OCI-LY7 (cell line): ENCODE measurements around the gene AFF3. TPM values are rescaled to one million over a fixed set of nuclear protein-coding genes. Genes with fewer than 3 reads are reported as not detected.

Experiments used
- BruUV-seq: library from RNA; stranded (reverse); fragments of 400-500 nt; replicated peaks from 2 replicates; lab custom pipeline; 2021; lab: Mats Ljungman, UMichigan
- CTCF ChIA-PET: fragments of 300-600 bp; sonication (Branson Sonifier 250); formaldehyde crosslinking; loops from one replicate; lab custom pipeline; 2022; ENCODE audit warnings: antibody characterized with exemption; ENCODE audit not compliant: unreplicated experiment; lab: Charles Lee
- POLR2A ChIA-PET: fragments of 300-600 bp; sonication (Branson Sonifier 250); formaldehyde crosslinking; loops from one replicate; lab custom pipeline; 2022; ENCODE audit warnings: antibody characterized with exemption; lab: Charles Lee
- DNase-seq: peaks from one replicate; pipeline ENCODE4 v3.0.0-alpha.2; 2015; ENCODE audit warnings: low spot score
- H2AFZ ChIP-seq: fragments of 200-600 bp; sonication (generic), shearing (Covaris generic); 2 replicates; pipeline ENCODE4 v1.6.1; 2014; ENCODE audit warnings: mild to moderate bottlenecking, antibody characterized with exemption, low read length, moderate library complexity
- H3K27ac ChIP-seq: fragments of 200-600 bp; sonication (generic); 2 replicates; pipeline ENCODE4 v1.5.1; 2014; ENCODE audit warnings: mixed run types, low read depth, mild to moderate bottlenecking, moderate library complexity, low read length, inconsistent platforms; ENCODE audit not compliant: poor library complexity, severe bottlenecking
- H3K36me3 ChIP-seq: fragments of 200-600 bp; sonication (generic); 2 replicates; pipeline ENCODE4 v1.6.1; 2014; ENCODE audit warnings: mild to moderate bottlenecking, antibody characterized with exemption, low read length, moderate library complexity, mixed read lengths; ENCODE audit not compliant: insufficient read depth
- H3K4me1 ChIP-seq: fragments of 200-600 bp; sonication (generic); 2 replicates; pipeline ENCODE4 v1.5.1; 2014; ENCODE audit warnings: mild to moderate bottlenecking, low read length; ENCODE audit not compliant: insufficient read depth, poor library complexity, severe bottlenecking
- H3K4me2 ChIP-seq: fragments of 200-600 bp; sonication (generic); 2 replicates; pipeline ENCODE4 v1.6.1; 2014; ENCODE audit warnings: mild to moderate bottlenecking, low read length
- H3K4me3 ChIP-seq: fragments of 200-600 bp; sonication (generic); 2 replicates; pipeline ENCODE4 v1.5.1; 2014; ENCODE audit warnings: mild to moderate bottlenecking, low read depth, low read length; ENCODE audit not compliant: poor library complexity, severe bottlenecking
- H3K79me2 ChIP-seq: fragments of 200-600 bp; sonication (generic); 2 replicates; pipeline ENCODE4 v1.6.1; 2016; ENCODE audit warnings: low read depth, mild to moderate bottlenecking, low read length, moderate library complexity, mixed read lengths; ENCODE audit not compliant: insufficient read depth
- H3K9me2 ChIP-seq: fragments of 200-600 bp; sonication (generic); 2 replicates; pipeline ENCODE4 v1.6.1; 2016; ENCODE audit warnings: mild to moderate bottlenecking, low read length, mixed read lengths; ENCODE audit not compliant: insufficient read depth
- H3K9me3 ChIP-seq: fragments of 200-600 bp; sonication (generic); 2 replicates; pipeline ENCODE4 v1.6.1; 2014; ENCODE audit warnings: mild to moderate bottlenecking, mixed run types, low read length, mixed read lengths
- H4K20me1 ChIP-seq: fragments of 200-600 bp; sonication (generic); 2 replicates; pipeline ENCODE4 v1.6.1; 2014; ENCODE audit warnings: mild to moderate bottlenecking, antibody characterized with exemption, low read length, moderate library complexity, mixed read lengths; ENCODE audit not compliant: insufficient read depth
- EZH2phosphoT487 ChIP-seq: fragments of 200-600 bp; sonication (generic); IDR thresholded peaks from 2 replicates; pipeline ENCODE4 v1.6.1; 2018; ENCODE audit warnings: low read depth, borderline replicate concordance, mild to moderate bottlenecking, mixed run types, antibody characterized with exemption, low read length, moderate library complexity, mixed read lengths
- intact Hi-C: fragments of 100-400 bp; cut with micrococcal nuclease; formaldehyde crosslinking; loops from one replicate; pipeline ENCODE4 v1.10.0; 2022; ENCODE audit not compliant: unreplicated experiment
- total RNA-seq, 2 experiments: library from RNA; depleted of rRNA in 1 of 2; stranded (reverse); fragments of >200 nt in 1 of 2; shearing (Covaris generic) in 1 of 2; gene quantifications; 2 replicates each; pipeline ENCODE4 v1.2.3, GENCODE V29; 2014 to 2022
- TF ChIP-seq, protein P1 (sequence below): fragments of 200-600 bp; sonication (generic); conservative IDR thresholded peaks from 2 replicates; pipeline ENCODE4 v1.5.1; 2014; ENCODE audit warnings: mild to moderate bottlenecking, antibody characterized with exemption, low read length, moderate library complexity, mixed read lengths

The AFF3 gene
- total RNA-seq, 2 experiments from 2014 or later, result 131 to 133 TPM

- ChIA-PET CTCF (no interaction called here), POLR2A (interaction anchor here (0.6 kb wide), 1 partner anchor 55 kb away, joined by 5 read pairs; no protein-coding TSS in a partner anchor)
- no peak for DNase-seq
- Histone ChIP-seq H4K20me1 (no peaks in the 10 kb centered on the region), H3K4me3 (no peak overlapping the region), H3K4me2 (no peak overlapping the region), H3K27ac (no peak overlapping the region), H3K79me2 (peaks cover 18% of the 10 kb centered on the region; the same call in 1 of the 2 replicates), H2AFZ (no peak overlapping the region), H3K36me3 (peaks cover 8% of the 10 kb centered on the region; the same call in 1 of the 2 replicates), H3K9me2 (no peaks in the 10 kb centered on the region), H3K9me3 (no peaks in the 10 kb centered on the region), H3K4me1 (peaks cover 72% of the 10 kb centered on the region)
- TF ChIP-seq, protein P1, sequence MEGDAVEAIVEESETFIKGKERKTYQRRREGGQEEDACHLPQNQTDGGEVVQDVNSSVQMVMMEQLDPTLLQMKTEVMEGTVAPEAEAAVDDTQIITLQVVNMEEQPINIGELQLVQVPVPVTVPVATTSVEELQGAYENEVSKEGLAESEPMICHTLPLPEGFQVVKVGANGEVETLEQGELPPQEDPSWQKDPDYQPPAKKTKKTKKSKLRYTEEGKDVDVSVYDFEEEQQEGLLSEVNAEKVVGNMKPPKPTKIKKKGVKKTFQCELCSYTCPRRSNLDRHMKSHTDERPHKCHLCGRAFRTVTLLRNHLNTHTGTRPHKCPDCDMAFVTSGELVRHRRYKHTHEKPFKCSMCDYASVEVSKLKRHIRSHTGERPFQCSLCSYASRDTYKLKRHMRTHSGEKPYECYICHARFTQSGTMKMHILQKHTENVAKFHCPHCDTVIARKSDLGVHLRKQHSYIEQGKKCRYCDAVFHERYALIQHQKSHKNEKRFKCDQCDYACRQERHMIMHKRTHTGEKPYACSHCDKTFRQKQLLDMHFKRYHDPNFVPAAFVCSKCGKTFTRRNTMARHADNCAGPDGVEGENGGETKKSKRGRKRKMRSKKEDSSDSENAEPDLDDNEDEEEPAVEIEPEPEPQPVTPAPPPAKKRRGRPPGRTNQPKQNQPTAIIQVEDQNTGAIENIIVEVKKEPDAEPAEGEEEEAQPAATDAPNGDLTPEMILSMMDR, result no peak
- no peak for TF ChIP-seq EZH2phosphoT487
- intact Hi-C loops, result no loop called here
- BruUV-seq, result no TSS peak
Observed at GRCh38 chr2:99865818-99866676, 276.3 kb downstream of the AFF3 start.

- H3K9me2 ChIP-seq, result no peaks in the 10 kb centered on the region
- H3K9me3 ChIP-seq, result no peaks in the 10 kb centered on the region
- H3K4me1 ChIP-seq, result peaks cover 68% of the 10 kb centered on the region
- ChIA-PET CTCF (no interaction called here), POLR2A (interaction anchor here (0.6 kb wide), 1 partner anchor 57 kb away, joined by 5 read pairs; no protein-coding TSS in a partner anchor)
- H3K36me3 ChIP-seq, result peaks cover 8% of the 10 kb centered on the region; the same call in 1 of the 2 replicates
- no peak for TF ChIP-seq EZH2phosphoT487
- TF ChIP-seq, protein P1, result no peak
- no peak overlapping the region for H3K27ac ChIP-seq
- BruUV-seq, result no TSS peak
- H4K20me1 ChIP-seq, result no peaks in the 10 kb centered on the region
- intact Hi-C loops, result loop anchor here (5.0 kb wide), 1 partner anchor 228 kb away; no protein-coding TSS in a partner anchor
- no peak overlapping the region for H3K4me2 ChIP-seq
- H3K4me3 ChIP-seq, result no peak overlapping the region
- no peak for DNase-seq
- no peak overlapping the region for H2AFZ ChIP-seq
- H3K79me2 ChIP-seq, result peaks cover 24% of the 10 kb centered on the region; the same call in 1 of the 2 replicates
Observed at GRCh38 chr2:99864561-99865553, 277.5 kb downstream of the AFF3 start.
